IPS-18a (cell line): ENCODE results near the gene ZDHHC14.
A peak's percentile ranks its signal among the peaks of the same experiment; 100 is the strongest.

ENCODE experiments used
- H3K27ac ChIP-seq: one replicate; pipeline ENCODE4 v1.5.1; 2013; ENCODE audit warnings: low read length
- H3K27me3 ChIP-seq: one replicate; pipeline ENCODE4 v1.6.1; 2013; ENCODE audit warnings: mild to moderate bottlenecking, low read length; ENCODE audit not compliant: control insufficient read depth, insufficient read depth
- H3K36me3 ChIP-seq: one replicate; pipeline ENCODE4 v1.6.1; 2013; ENCODE audit warnings: low read depth, low read length; ENCODE audit not compliant: control insufficient read depth
- H3K4me1 ChIP-seq: one replicate; pipeline ENCODE4 v1.6.1; 2013; ENCODE audit warnings: low read depth, low read length; ENCODE audit not compliant: control insufficient read depth
- H3K4me3 ChIP-seq: one replicate; pipeline ENCODE4 v1.5.1; 2013; ENCODE audit warnings: low read length
- H3K9ac ChIP-seq: one replicate; pipeline ENCODE4 v1.6.1; 2013; ENCODE audit warnings: mild to moderate bottlenecking, low read length, moderate library complexity
- H3K9me3 ChIP-seq: one replicate; pipeline ENCODE4 v1.6.1; 2013; ENCODE audit warnings: low read depth, low read length; ENCODE audit not compliant: control insufficient read depth

ZDHHC14 gene

DNA sequence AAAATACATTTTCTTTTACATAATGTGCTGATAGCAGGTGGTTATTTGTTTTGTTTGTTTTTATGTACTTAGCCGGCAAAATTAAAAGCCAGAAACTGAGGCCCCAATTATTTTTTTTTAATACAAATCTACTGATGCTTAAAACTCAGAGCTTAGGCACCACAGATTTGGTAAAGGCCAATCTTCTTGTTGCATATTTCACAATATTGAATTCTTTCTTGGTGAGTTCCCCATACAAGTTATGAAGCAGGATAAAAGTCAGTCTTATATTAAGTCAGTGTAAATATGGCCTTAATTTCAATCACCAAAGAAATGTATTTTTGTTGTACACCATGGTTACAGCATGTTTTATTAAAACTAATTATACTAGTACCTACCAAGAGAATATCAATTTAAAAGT, 16.3 kb upstream of the ZDHHC14 start:
- no peaks in the 10 kb centered on the region for H3K36me3 ChIP-seq

GRCh38 chr6:157366648-157367047, 14.3 kb upstream of the ZDHHC14 start:
- Histone ChIP-seq H3K4me3 (no peak overlapping the region), H3K9ac (no peak overlapping the region), H3K9me3 (no peaks in the 10 kb centered on the region), H3K27ac (no peak overlapping the region), H3K36me3 (no peaks in the 10 kb centered on the region), H3K4me1 (no peaks in the 10 kb centered on the region), H3K27me3 (no peaks in the 10 kb centered on the region)

More for the DNA sequence above, 16.3 kb upstream of the ZDHHC14 start:
- Histone ChIP-seq H3K9ac (no peak overlapping the region), H3K9me3 (no peaks in the 10 kb centered on the region), H3K27me3 (no peaks in the 10 kb centered on the region), H3K4me1 (no peaks in the 10 kb centered on the region), H3K4me3 (no peak overlapping the region), H3K27ac (no peak overlapping the region)

DNA sequence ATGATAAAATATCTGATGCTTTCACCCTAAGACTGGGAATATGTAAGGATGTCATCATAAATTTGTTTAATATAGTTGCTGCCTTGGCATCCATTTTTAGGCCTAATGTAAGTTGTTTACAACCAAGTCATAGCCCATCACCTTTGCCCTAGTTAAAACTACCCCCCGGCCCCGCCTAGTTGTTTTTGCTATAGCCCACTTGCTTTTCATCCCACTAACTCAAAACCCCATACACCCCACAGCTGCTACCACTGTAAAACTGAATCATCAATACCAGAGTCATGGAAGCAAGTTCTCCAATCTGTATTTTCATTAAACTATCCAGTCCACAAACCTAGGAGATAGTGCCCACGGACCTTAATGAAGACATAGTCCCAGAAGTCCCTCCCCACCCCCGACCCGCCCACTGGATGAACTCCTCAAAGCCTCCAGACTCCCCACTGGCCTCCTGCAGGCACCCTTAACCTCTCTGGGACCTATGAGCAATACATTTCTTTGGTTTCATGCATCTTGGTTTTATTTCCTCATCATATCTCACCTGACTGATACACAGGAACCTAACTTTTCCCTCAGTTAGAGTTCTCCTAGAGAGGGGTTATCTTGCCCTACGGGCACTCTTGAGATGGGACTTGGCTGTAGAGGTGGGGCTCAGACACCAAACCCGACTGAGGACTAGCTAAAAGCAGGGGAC, 12.5 kb upstream of the ZDHHC14 start:
- Histone ChIP-seq H3K36me3 (no peaks in the 10 kb centered on the region), H3K4me3 (no peak overlapping the region), H3K9me3 (no peaks in the 10 kb centered on the region), H3K27me3 (no peaks in the 10 kb centered on the region), H3K4me1 (no peaks in the 10 kb centered on the region), H3K27ac (no peak overlapping the region), H3K9ac (no peak overlapping the region)

DNA sequence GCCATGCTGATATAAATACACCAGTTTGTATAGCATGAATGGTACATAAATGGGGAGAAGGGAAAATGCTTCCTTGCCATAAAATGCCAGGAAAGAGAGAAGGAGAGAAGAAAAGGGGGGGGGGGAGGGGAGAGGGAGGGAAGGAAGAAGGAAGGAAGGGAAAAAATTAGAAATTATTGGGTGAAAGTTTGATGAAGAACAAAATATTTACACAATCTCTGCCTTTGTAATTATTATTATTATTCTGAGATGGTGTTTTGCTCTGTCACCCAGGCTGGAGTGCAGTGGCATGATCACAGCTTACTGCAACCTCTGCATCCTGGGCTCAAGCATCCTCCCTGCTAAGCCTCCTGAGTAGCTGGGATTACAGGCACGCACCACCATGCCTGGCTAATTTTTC, 10.2 kb upstream of the ZDHHC14 start:
- Histone ChIP-seq H3K4me1 (peaks cover 11% of the 10 kb centered on the region), H3K4me3 (no peak overlapping the region), H3K36me3 (no peaks in the 10 kb centered on the region), H3K9ac (no peak overlapping the region), H3K27me3 (no peaks in the 10 kb centered on the region), H3K9me3 (no peaks in the 10 kb centered on the region), H3K27ac (no peak overlapping the region)

- Histone ChIP-seq H3K27ac (no peak overlapping the region), H3K27me3 (no peaks in the 10 kb centered on the region), H3K4me1 (peaks cover 11% of the 10 kb centered on the region), H3K36me3 (no peaks in the 10 kb centered on the region), H3K4me3 (no peak overlapping the region), H3K9me3 (no peaks in the 10 kb centered on the region), H3K9ac (no peak overlapping the region)
Observed at GRCh38 chr6:157372501-157373280, 8.3 kb upstream of the ZDHHC14 start.

DNA sequence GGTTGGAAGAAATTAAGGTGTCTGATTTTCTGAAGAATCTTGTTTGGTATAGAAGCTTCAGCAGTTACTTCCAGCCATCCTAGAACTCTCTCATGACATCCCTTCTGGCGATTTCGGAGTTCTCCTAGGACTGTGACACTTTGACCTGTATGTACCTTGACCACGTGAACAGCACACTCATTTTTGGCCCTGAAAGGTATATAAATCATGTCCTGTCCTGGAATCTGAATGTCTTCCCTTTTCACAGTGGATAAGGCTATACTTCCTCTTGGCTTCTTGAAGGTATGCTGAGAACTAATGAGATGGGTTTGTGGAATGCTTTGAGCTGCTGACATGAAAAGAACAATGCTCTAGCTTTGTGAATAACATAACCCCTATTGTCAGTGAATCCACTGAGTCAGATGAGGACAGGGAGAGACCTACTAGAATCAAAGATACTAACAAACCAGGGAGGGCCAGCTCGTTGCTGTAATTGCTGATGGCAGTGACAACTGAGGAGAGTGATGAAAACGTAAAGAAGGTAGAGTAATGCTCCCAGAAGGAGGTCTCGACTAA, 6.0 kb upstream of the ZDHHC14 start:
- Histone ChIP-seq H3K9ac (no peak overlapping the region), H3K36me3 (no peaks in the 10 kb centered on the region), H3K27ac (no peak overlapping the region), H3K4me1 (peaks cover 11% of the 10 kb centered on the region), H3K9me3 (no peaks in the 10 kb centered on the region), H3K27me3 (no peaks in the 10 kb centered on the region), H3K4me3 (no peak overlapping the region)

- Histone ChIP-seq H3K9me3 (no peaks in the 10 kb centered on the region), H3K4me3 (no peak overlapping the region), H3K4me1 (peaks cover 11% of the 10 kb centered on the region), H3K27me3 (no peaks in the 10 kb centered on the region), H3K27ac (no peak overlapping the region), H3K36me3 (no peaks in the 10 kb centered on the region), H3K9ac (no peak overlapping the region)
Observed at GRCh38 chr6:157376241-157376640, 4.7 kb upstream of the ZDHHC14 start.

- no peaks in the 10 kb centered on the region for H3K36me3 ChIP-seq
- no peaks in the 10 kb centered on the region for H3K9me3 ChIP-seq
- no peak overlapping the region for H3K27ac ChIP-seq
- no peak overlapping the region for H3K4me3 ChIP-seq
- H3K4me1 ChIP-seq = peaks cover 11% of the 10 kb centered on the region
- no peaks in the 10 kb centered on the region for H3K27me3 ChIP-seq
- no peak overlapping the region for H3K9ac ChIP-seq
Observed at GRCh38 chr6:157376706-157377230, 4.2 kb upstream of the ZDHHC14 start.

- peaks cover 22% of the 10 kb centered on the region for H3K27me3 ChIP-seq
- H3K4me1 ChIP-seq = peaks cover 16% of the 10 kb centered on the region
- H3K4me3 ChIP-seq = peak overlapping the region; percentile 82
- no peaks in the 10 kb centered on the region for H3K9me3 ChIP-seq
- peak overlapping the region; percentile 54 for H3K9ac ChIP-seq
- H3K27ac ChIP-seq = no peak overlapping the region
- H3K36me3 ChIP-seq = no peaks in the 10 kb centered on the region
Observed at GRCh38 chr6:157379656-157380457, 1.1 kb upstream of the ZDHHC14 start.

DNA sequence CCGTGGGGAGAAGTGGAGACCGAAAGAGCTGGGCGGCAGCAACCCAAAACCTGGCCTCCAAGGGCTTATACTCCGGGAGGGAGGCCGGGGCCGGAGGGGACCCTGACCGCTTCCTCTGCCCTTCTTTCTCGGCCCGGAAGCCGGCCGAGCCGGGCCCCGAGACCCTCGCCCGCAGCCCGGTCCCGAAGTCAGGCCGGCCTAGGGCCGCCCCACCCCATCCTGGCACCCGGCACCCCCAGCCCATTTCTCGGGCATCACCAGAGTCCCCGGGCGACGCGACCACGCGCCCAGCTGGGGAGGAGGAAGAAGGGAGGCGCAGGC, 572 bp upstream of the ZDHHC14 start:
- H3K9me3 ChIP-seq = no peaks in the 10 kb centered on the region
- H3K4me3 ChIP-seq = peak overlapping the region; percentile 82
- H3K36me3 ChIP-seq = no peaks in the 10 kb centered on the region
- H3K27ac ChIP-seq = no peak overlapping the region
- peak overlapping the region; percentile 54 for H3K9ac ChIP-seq
- peaks cover 11% of the 10 kb centered on the region for H3K4me1 ChIP-seq
- H3K27me3 ChIP-seq = peaks cover 22% of the 10 kb centered on the region
